Erythroblast (primary cell): ENCODE measurements around the gene NDUFB8.
"Not testable (repeated sequence)": the region's sequence is repeated elsewhere in the genome, so short reads cannot be mapped to it uniquely, and the experiment has no call there.

Experiments used
- DNase-seq, 2 experiments: peaks; one replicate each; lab custom pipeline; 2025; lab: John Stamatoyannopoulos, UW
- GATA1 ChIP-seq: IDR thresholded peaks from 2 replicates; pipeline ENCODE4 v1.6.1; 2011; ENCODE audit warnings: low read depth, mild to moderate bottlenecking, control low read depth, low read length, moderate library complexity
- POLR2A ChIP-seq: IDR thresholded peaks from 2 replicates; pipeline ENCODE4 v1.6.1; 2011; ENCODE audit warnings: mild to moderate bottlenecking, low read length

NDUFB8 gene

GRCh38 chr10:100529475-100530298 is at the start of gene NDUFB8:
Gene NDUFB8 (minus strand): TSS chr10:100529871. CDS start chr10:100529851, 20 bp downstream.
- DNase-seq, result peak; percentile 87 to 90
- TF ChIP-seq GATA1 (no peak), POLR2A (peak; percentile 83)

- no peak for DNase-seq
- no peak for TF ChIP-seq POLR2A
- TF ChIP-seq GATA1, result no peak
These were observed 46.6 kb upstream of the NDUFB8 start for GRCh38 chr10:100576282-100576635.

GRCh38 chr10:100575585-100576281 is 46.1 kb upstream of the NDUFB8 start:
- no peak for TF ChIP-seq GATA1
- TF ChIP-seq POLR2A, result no peak
- DNase-seq, result no peak

GRCh38 chr10:100575146-100575545 is 45.5 kb upstream of the NDUFB8 start:
- not testable (repeated sequence) for DNase-seq

GRCh38 chr10:100571084-100571856 is 41.6 kb upstream of the NDUFB8 start:
- no peak for TF ChIP-seq GATA1
- TF ChIP-seq POLR2A, result no peak
- no peak for DNase-seq

GRCh38 chr10:100570506-100570905 is 40.8 kb upstream of the NDUFB8 start:
- peak; percentile 41 to 67 for DNase-seq
- TF ChIP-seq POLR2A (no peak), GATA1 (no peak)

- TF ChIP-seq GATA1 (no peak), POLR2A (no peak)
- peak; percentile 46 to 57 for DNase-seq
These were observed 40.2 kb upstream of the NDUFB8 start for GRCh38 chr10:100569687-100570481.

GRCh38 chr10:100568912-100569311 is 39.2 kb upstream of the NDUFB8 start:
- TF ChIP-seq GATA1, result no peak
- no peak for TF ChIP-seq POLR2A
- DNase-seq, result no peak

GRCh38 chr10:100567826-100568225 is 38.2 kb upstream of the NDUFB8 start:
- TF ChIP-seq POLR2A, result no peak
- TF ChIP-seq GATA1, result no peak
- DNase-seq, result no peak

- TF ChIP-seq GATA1 (no peak), POLR2A (no peak)
- DNase-seq, result no peak
These were observed 37.6 kb upstream of the NDUFB8 start for GRCh38 chr10:100567249-100567648.

- no peak for TF ChIP-seq POLR2A
- no peak for TF ChIP-seq GATA1
These were observed 36.9 kb upstream of the NDUFB8 start for GRCh38 chr10:100566561-100566960.

GRCh38 chr10:100565206-100565985 is 35.7 kb upstream of the NDUFB8 start:
- peak; percentile 15 to 28 for DNase-seq
- TF ChIP-seq GATA1, result no peak
- TF ChIP-seq POLR2A, result no peak

More at GRCh38 chr10:100566561-100566960, 36.9 kb upstream of the NDUFB8 start:
- DNase-seq, result no peak

- DNase-seq, result peak; percentile 85 to 88
- TF ChIP-seq GATA1 (no peak), POLR2A (no peak)
These were observed 32.5 kb upstream of the NDUFB8 start for GRCh38 chr10:100562008-100562672.
